Measurements from ENCODE around the gene SH3BGRL3. TPM values are rescaled to one million over a fixed set of nuclear protein-coding genes. Genes with fewer than 3 reads are reported as not detected.
"Not testable (repeated sequence)": the region's sequence is repeated elsewhere in the genome, so short reads cannot be mapped to it uniquely, and the experiment has no call there.

SH3BGRL3 gene
- total RNA-seq, 1 donor from 2014 or later = 55.0 TPM

DNA sequence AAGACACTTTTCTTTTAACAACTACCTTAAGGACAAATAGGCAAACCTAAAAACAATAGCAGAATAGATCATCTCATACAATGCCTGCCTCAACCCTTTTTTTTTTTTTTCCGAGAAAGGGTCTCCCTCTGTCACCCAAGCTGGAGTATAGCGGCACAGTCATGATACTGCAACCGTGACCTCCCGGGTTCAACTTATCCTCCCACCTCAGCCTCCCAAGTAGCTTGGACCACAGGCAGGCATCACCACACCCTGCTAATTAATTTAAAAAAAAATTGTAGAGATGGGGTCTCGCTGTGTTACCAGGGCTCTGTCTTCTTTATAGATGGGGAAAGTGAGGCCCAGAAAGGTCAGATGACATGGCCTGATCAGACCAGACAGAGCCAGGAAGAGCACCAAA is 7.9 kb downstream of the SH3BGRL3 start:
- intact Hi-C loops (cut with DNase I) = loop anchor here (1.0 to 5.0 kb wide), 2 partner anchors 33 to 74 kb away; no protein-coding TSS in a partner anchor
- no peak for DNase-seq (ENCODE audit: low spot score)

DNA sequence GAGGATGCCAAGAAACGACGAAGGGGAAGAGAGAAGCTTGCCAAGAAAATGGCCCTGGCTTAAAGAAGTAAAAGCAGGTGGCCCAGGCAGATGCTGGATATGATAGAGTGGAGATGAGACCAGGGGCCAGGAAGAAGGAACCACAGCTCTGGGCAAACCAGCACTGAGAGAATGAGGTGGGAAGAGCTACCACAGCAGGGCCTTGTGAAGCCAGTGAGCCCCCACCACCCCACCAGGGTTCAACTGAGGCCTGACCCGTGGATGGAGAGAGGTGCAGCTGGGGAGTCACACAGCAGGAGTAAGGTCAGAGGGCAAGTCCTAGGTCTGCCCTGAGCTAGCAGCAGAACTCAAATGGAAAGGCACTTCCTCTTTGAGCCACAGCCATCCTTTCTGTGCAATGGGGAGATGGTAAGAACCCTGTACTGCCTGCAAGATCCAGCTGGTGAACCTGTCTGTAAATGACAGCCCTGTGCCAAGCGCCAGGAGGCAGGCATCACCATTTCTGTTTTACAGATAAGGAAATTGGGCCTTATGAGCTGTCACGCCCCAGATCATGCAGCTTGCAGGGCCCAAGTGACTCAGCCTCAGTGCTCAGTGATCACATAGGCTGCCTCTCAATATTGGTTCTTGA is 8.5 kb downstream of the SH3BGRL3 start:
- DNase-seq (ENCODE audit: low spot score) = no peak
- intact Hi-C loops (cut with DNase I) = loop anchor here (5.0 kb wide), 1 partner anchor 74 kb away; no protein-coding TSS in a partner anchor

DNA sequence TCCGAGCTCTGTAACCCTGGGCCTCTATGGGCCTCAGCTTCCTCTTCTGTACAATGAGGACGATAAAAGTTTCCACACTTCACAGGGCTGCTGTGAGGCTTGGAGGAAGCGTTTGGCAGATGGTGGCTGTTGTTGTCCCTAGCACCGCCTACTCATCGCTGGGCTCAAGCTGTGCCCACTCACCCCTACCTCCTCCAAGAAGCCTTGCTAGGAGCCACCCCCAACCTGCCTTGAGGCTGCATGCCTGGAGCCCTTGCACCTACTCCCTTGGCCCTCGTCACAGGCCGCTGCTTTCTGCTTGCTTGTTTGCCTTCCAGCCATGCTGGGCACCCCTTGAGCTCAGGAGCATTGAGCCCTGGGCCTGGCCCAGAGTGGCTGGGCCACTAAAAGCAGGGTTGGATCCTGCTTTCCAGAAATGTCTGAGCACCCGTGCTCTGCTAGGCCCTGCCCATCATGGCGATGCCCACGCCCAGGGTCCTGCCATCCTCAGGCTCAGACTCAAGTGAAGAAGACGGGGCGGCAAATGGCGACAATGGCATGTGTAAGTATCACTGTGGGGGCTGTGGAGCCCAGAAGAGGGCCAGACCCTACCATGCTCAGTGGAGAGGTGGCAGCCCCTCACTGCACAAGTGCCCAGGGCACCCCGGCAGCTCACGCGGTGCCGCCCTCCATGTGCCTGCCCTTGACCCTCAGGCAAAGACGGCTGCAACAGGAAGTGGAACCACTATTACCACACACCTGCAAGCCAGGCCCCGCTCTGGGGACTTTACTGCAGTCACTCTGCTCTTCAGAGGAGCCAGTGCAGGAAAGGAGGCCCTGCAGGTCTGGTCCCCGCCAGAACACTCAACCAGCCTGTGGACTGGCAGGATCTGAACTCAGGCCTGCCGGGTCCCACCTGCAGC is 9.5 kb downstream of the SH3BGRL3 start:
- DNase-seq (ENCODE audit: low spot score) = peak; percentile 87

DNA sequence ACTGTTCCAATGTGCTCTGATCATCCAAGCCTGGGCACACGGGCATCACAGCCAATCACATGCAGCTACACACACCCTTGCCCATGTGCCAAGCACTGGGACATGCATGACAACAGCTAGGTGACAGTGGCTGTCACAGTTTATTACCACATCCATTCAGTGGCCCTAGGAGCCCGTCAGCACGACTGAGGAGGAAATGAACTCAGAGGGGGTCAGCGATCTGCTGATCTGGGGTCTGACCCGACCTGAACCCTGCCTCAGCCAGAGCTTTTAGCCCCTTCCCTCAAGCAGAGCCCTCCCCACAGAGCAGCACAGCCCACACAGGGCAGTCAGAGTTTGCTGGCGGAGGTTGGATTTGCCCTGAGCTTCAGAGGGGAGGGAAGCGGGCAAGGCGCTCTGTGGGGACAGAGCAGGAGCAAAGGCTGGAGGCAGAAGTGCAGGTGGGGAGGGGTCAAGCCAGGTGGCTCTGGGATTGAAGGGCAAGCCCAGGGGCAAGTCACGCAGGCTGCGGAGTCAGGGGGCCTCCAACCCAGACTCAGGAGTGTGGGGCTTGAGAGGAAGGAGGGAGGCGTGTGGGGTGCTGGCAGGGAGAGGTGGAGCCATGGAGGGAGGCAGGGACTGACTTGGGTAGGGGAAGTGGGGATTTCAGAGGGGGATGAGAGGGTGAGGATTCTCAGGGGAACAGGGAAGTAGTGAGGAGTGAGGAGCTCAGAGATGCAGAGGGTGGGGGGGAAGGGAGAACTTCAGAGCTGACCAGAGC is 10.4 kb downstream of the SH3BGRL3 start:
- peak; percentile 76 for DNase-seq (ENCODE audit: low spot score)
- intact Hi-C loops (cut with DNase I) = no loop called here

More for the DNA sequence above, 9.5 kb downstream of the SH3BGRL3 start:
- intact Hi-C loops (cut with DNase I) = loop anchor here (5.0 kb wide), 1 partner anchor 73 kb away; no protein-coding TSS in a partner anchor

DNA sequence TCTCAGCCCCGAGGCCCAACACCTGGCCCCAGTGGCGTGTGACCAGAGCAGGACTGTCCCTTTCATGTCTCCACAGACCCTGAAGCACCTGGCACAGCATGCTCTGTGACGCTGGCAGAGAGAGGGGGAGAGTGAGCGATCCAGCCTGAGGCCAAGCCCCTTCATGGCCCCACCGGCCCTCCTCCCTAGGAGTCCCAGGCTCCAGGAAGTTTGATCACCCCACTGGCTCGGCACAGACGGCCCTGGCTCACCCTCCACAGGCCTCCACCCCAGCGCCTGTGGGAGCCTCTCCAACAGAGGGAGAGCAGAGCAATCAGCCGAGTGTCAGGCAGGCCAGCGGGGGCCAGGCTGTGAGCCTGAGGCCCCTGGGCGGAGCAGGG is 11.0 kb downstream of the SH3BGRL3 start:
- intact Hi-C loops (cut with DNase I) = no loop called here
- no peak for DNase-seq (ENCODE audit: low spot score)

DNA sequence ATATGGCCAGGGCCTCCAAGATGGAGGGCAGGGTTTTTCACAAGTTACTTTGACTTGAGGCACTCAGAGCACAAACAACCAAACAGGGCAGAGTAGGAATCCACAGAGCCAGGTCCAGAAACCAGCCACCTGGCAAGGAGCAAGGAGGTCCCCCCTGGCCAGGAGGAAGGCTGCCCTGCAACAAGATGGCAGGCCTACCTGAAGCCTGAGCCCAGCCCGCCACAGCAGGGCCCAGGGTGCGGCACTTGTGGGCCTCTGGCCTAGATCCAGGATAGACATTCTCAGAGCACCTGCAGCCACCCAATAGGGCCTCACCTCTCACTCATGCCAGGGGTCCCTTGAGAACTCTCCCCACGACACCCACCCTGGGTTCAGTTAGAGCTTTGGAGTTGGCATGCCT is 11.5 kb downstream of the SH3BGRL3 start:
- DNase-seq (ENCODE audit: low spot score) = peak; percentile 27
- intact Hi-C loops (cut with DNase I) = no loop called here

DNA sequence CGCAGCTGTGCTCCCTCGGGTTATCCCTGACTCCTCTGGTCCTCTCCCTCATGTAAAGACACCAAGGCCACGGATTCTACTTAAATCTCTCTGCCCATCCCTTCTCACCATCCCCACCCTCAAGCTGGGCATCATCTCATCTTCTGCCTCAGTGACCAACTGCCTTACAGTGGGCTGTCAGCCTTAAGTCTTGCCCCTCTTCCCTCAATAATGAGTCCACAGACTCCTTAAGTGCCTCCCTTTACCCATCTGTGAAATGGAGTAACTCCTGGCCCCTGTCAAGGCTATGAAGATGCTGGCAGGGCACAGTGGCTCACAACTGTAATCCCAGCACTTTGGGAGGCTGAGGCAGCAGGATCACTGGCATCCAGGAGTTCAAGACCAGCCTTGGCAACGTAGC is 12.1 kb downstream of the SH3BGRL3 start:
- intact Hi-C loops (cut with DNase I) = no loop called here
- DNase-seq (ENCODE audit: low spot score) = no peak

DNA sequence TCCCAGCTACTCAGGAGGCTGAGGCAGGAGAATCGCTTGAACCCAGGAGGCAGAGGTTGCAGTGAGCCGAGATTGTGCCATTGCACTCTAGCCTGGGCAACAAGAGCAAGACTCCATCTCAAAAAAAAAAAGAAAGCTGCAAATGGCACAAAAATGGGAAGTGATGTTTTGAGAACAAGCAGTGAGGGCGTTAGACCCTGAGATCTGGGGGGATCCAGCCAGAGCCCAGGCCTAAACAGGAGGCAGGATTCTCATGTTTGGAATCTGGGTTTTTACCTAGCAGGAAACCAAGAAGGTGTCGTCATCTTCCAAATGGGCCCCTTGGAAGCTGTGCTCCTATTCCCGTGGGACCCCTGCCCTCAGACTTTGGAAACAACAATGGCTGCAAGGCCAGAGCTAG is 12.8 kb downstream of the SH3BGRL3 start:
- DNase-seq (ENCODE audit: low spot score) = not testable (repeated sequence)

DNA sequence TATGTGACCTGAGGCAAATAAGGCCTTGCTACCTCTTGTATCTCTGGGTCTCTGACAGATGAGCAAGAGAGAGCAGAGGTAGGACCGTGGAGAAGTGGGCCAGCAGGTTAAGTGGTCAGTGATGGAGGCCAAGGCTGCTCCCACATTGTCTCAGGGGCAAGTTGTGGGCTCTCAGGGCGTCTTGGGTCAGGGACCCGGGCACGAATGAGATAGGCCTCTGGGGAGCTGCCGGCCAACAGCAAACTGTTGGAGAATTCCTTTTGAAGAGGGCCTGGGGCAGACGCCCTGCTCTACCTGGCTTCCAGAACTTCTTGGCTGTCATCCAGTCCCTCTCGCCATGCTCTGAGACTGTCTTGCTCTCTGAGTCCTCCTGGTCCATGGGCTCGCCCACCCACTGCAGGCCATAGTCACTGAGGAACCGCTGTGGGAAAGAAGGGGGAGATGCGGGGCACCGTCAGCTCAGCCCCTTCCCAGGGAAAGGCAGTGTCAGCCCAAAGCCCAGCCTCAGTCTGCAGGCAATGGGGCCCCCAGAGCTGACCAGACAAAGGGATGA is 14.1 kb downstream of the SH3BGRL3 start:
- no peak for DNase-seq (ENCODE audit: low spot score)
- intact Hi-C loops (cut with DNase I) = no loop called here

More for the DNA sequence above, 12.8 kb downstream of the SH3BGRL3 start:
- intact Hi-C loops (cut with DNase I) = not testable (repeated sequence)

DNA sequence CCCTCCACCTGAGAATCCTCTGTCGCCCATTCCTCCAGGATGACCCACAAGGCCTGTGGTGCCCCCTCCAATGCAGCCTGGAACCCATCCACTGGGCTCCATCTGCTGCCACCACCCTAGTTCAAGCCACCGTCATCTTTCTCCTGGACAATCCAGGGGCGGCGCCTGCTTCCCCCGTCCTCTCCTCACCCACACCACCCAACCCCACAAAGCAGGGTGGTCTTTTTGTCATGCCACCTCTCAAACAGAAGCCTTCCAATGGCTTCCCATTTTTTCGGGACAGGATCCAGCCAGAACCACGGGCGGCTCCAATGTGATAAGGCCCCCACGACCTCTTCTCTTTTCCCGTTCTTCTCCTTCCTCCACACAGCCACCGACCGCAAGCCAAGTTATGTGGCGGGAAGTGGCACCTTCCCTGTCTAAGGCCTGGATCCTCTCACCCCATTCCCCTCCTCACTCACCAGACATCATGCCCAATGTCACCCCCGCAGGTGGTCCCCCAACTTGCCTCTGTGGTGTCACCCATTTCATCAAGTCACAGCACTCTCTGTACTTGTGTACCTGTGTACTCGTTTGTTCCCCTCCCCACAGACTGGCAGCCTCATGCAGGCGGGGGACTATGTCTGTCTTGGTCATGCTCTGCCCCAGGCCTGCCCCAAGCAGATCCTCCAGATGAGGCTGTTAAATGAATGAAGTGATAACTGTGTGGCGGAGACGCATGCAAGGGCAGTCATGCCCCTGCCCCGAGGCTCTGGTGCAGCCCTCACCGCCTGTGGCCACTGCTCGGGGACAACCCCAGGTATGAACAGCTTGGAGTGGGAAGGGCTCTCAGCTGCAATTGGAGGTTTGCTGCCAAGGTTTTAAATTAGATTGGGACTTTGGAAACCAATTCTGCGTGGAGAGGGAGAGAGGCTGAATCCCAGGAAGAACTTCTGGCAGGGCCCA is 15.6 kb downstream of the SH3BGRL3 start:
- no peak for DNase-seq (ENCODE audit: low spot score)
- intact Hi-C loops (cut with DNase I) = no loop called here

DNA sequence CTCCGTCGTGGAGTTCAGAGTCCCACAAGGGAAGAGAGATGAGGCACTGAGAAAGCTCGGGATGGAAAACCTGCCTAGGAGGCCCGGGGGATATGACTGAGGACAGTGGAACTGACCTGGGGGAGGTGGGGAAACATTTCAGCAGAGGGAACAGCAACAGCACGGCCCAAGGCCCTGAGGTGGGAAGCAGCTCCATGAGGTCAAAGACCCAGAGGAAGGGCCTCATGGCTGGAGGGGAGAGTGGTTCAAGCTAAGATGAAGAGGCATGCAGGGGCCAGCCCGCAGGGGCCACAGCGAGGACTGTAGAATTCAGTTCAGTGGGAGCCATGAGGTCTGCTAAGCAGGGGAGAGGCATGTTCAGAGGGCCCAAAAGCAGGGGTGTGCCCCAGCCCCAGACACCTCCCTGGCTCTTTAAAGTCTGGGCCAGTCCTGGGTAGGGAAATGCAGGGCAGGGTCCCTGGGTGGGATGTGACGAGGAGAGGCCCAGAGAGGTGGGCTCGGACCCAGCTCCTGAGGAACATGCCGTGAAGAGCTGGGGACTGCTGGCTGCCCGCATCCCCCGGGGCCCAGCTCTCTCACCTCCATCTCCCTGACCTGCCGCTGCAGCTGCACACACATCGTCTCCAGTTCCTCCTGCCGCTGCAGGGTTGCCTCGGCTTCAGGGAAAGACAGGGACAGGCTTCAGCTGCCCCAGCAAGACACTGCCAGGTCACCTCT is 16.6 kb downstream of the SH3BGRL3 start:
- intact Hi-C loops (cut with DNase I) = no loop called here

DNA sequence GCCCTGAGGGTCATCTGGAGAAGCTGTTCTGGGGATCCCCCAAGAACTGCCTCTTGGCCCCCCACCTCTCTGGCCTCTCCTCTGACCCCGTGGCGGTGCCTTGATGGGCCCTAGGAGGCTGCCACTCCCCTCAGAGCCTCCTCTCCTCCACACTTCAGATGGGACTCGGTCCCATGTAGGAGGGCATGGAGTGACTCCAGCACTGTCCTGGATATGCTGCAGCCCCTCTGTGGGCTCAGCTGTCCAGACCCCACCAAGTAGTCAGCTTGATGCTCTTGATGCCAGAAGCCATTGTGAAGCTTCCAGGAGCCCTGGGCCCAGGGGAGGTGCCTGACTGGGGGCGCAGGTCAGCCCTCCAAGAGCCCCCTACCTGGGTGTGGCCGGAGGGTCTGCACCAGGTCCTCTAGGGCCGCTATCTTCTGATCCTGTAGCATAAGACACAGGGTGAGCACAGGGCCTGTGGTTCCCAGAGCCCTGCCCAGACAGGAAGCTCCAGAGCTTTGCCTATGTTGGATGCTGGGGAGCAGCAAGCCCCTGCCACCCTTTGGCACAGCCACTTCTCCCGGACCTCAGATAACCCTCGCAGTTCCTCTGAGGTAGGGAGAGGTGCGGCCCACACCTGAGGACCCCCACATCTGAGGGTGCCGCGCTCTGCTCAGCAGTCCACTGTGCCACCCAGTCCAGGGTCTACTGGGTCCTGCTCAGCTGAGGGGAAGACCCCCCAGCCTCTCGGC is 17.3 kb downstream of the SH3BGRL3 start:
- intact Hi-C loops (cut with DNase I) = no loop called here

More for the DNA sequence above, 16.6 kb downstream of the SH3BGRL3 start:
- DNase-seq (ENCODE audit: low spot score) = no peak

DNA sequence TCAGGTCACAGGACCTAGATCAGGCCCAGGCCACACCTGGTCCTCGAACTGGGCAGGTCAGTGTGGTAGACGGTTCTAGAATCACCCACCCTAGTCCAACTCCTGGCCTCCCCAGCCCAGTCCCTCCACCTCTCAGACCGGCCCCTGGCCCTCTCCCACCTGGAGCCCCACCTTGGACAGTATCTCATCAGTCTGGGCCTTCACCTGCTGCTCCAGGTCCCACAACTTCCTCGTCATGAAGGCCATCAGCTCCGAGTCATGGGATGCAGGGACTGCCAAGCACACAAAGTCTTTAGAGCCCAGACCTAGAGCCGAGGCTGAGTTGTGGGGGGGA is 17.9 kb downstream of the SH3BGRL3 start:
- no peak for DNase-seq (ENCODE audit: low spot score)
- intact Hi-C loops (cut with DNase I) = no loop called here

More for the DNA sequence above, 17.3 kb downstream of the SH3BGRL3 start:
- no peak for DNase-seq (ENCODE audit: low spot score)

DNA sequence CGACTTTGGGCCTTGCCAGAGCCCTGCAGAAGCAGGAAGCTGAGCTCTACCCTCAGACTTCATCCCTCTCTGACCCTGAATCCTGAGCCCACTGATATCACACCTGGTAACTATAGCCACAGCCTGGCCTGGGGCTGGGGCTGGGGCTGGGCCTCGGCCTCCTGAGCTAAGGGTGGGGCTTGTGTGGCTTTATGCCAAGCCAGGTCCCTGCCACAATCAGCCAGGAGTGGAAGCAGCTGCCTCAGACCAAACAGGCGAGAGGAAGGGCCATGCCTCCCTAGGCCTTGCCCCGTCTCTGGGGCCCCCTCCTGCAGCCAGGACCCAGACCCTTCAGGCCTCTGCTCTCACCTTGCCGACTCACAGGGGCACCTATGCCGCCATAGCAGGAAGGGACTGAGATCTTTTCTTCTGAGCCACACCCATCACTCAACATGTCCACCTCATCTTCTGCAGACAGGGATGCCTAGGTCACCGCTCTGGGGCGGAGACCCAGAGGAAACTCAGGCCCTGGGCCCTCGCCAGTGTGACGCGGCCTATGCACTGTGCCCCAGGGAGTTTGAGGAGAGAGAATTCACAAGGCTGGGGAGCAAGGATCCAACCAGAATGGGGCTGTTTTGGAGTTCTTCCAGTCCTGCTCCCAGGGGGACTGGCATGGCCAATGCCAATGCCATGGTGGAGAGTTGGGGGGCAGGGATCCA is 20.8 kb downstream of the SH3BGRL3 start:
- no peak for DNase-seq (ENCODE audit: low spot score)
- intact Hi-C loops (cut with DNase I) = no loop called here

DNA sequence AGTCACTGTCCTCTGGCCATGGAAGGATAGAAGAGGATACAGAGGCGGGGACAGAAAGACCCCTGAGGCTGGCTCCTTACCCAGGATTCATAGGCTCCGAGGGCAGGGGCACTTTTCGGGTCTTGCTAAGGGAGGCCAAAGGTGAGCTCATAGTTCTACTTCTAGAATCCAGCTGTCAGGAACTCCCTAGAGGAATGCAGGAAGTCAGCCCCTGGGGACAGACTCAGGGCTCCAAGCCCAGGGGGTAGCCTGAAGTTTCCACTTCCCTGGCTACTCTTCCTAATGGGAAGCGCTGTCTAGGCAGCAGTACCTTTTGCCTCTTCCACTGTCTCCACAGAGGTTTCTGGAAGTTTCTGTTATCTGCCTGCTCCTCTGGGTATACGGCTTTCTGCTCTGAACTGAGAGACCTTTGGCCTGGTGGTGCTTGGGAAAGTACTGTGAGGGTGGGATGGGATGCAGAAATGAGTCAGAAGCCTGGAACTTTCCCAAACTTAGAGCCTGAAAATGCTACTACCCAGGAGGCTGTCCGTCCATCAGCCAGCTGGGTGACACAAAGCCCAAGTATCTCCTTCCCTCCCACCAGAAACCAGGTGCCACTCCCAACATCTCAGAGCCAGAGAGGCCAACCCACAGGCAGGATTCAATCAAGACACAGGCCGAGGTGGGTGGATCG is 23.0 kb downstream of the SH3BGRL3 start:
- intact Hi-C loops (cut with DNase I) = no loop called here
- DNase-seq (ENCODE audit: low spot score) = no peak

DNA sequence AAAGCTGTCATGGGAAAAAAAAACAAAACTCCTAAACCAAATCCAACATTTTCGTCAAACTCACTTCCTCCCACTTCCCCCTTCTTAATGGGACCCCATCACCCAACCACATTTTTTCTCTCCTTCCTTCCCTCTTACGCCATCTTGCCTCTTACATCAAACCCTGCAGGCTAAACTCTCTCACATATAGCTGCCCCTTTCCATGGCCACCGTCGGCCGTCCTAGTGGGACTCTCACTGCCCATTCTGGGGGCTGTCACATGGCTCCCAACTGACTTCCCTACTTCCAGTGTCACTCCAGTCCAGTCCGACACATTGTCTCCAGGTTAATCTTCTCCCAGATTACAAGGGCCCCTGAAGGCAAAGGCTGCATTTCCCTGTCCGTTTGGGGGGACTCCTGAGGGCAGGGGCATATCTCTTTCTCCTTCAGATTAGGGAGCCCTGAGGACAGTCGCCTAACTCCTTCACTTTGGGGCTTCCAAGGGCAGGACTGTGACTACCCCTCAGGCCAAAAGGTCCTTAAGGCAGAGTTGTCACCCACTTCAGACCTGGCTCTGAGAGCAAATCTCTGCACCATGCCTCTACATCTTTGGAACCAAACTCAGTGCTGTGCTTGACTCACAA is 25.9 kb downstream of the SH3BGRL3 start:
- intact Hi-C loops (cut with DNase I) = no loop called here
- no peak for DNase-seq (ENCODE audit: low spot score)
